A549 (cell line): ENCODE results near the gene POLR3C.

Source experiments
- EP300 ChIP-seq, 2 experiments: fragments of >200 bp; sonication (Bioruptor Twin); formaldehyde crosslinking; IDR thresholded peaks; 2 replicates in 1 of 2; 3 replicates in 1 of 2; pipeline ENCODE4 v1.6.1; 2016 to 2017
- MYC ChIP-seq: IDR thresholded peaks from 2 replicates; pipeline ENCODE4 v1.6.1; 2012; ENCODE audit warnings: mild to moderate bottlenecking, inconsistent platforms, low read length, improper control_type of control experiment, borderline replicate concordance
- POLR2A ChIP-seq: IDR thresholded peaks from 2 replicates; pipeline ENCODE4 v1.6.1; 2012; ENCODE audit warnings: mild to moderate bottlenecking, low read length
- REST ChIP-seq: fragments of 200-600 bp; sonication (generic); IDR thresholded peaks from 2 replicates; pipeline ENCODE4 v1.6.1; 2016; ENCODE audit warnings: antibody characterized with exemption, mild to moderate bottlenecking, moderate library complexity
- SMC3 ChIP-seq: fragments of >200 bp; sonication (Bioruptor Twin); formaldehyde crosslinking; IDR thresholded peaks from 3 replicates; pipeline ENCODE4 v1.6.1; 2018; ENCODE audit warnings: inconsistent platforms
- TP53 ChIP-seq: fragments of 250-450 bp; sonication (Bioruptor Pico); IDR thresholded peaks from 2 replicates; pipeline ENCODE4 v1.5.0; 2021; ENCODE audit warnings: mild to moderate bottlenecking, moderate library complexity

- TF ChIP-seq REST = no peak
- no peak for TF ChIP-seq SMC3
- no peak for TF ChIP-seq EP300 (IDR thresholded peaks at IDR 0.05)
- no peak for TF ChIP-seq POLR2A
- no peak for TF ChIP-seq TP53
- no peak for TF ChIP-seq MYC
Measured at GRCh38 chr1:145778146-145778540, 45.9 kb upstream of the POLR3C start.
